Myocyte (in vitro differentiated cells): ENCODE results near the gene TNFRSF1A. TPM values are rescaled to one million over a fixed set of nuclear protein-coding genes. Genes with fewer than 3 reads are reported as not detected.

Experiments used
- DNase-seq: peaks from one replicate; pipeline ENCODE4 v3.0.0-alpha.2; 2012; ENCODE audit warnings: low read depth
- total RNA-seq: library from RNA; depleted of rRNA; stranded (reverse); fragments of >200 nt; gene quantifications from 2 replicates; pipeline ENCODE4 v1.2.3, GENCODE V29; 2014

The TNFRSF1A gene
- total RNA-seq, 1 donor from 2014 or later = 150 TPM

- no peak for DNase-seq
These were observed 16.7 kb downstream of the TNFRSF1A start for GRCh38 chr12:6324936-6325750.

GRCh38 chr12:6323995-6324711, 17.7 kb downstream of the TNFRSF1A start:
- DNase-seq = no peak

GRCh38 chr12:6323340-6323994, 18.4 kb downstream of the TNFRSF1A start:
- DNase-seq = peak; percentile 95

GRCh38 chr12:6322969-6323339, 18.9 kb downstream of the TNFRSF1A start:
- DNase-seq = no peak

GRCh38 chr12:6322352-6322751, 19.5 kb downstream of the TNFRSF1A start:
- no peak for DNase-seq

GRCh38 chr12:6321905-6322304, 20.0 kb downstream of the TNFRSF1A start:
- DNase-seq = no peak

- DNase-seq = no peak
These were observed 22.4 kb downstream of the TNFRSF1A start for GRCh38 chr12:6319446-6319845.

- DNase-seq = no peak
These were observed 23.4 kb downstream of the TNFRSF1A start for GRCh38 chr12:6318440-6318879.

- DNase-seq = no peak
These were observed 24.0 kb downstream of the TNFRSF1A start for GRCh38 chr12:6317693-6318439.

- DNase-seq = no peak
These were observed 24.8 kb downstream of the TNFRSF1A start for GRCh38 chr12:6316921-6317692.

GRCh38 chr12:6315704-6316597, 25.9 kb downstream of the TNFRSF1A start:
- DNase-seq = no peak

- no peak for DNase-seq
These were observed 26.7 kb downstream of the TNFRSF1A start for GRCh38 chr12:6315184-6315583.

- DNase-seq = no peak
These were observed 27.1 kb downstream of the TNFRSF1A start for GRCh38 chr12:6314776-6315175.

- DNase-seq = no peak
These were observed 28.4 kb downstream of the TNFRSF1A start for GRCh38 chr12:6313326-6313940.

- peak; percentile 87 for DNase-seq
These were observed 29.1 kb downstream of the TNFRSF1A start for GRCh38 chr12:6312529-6313325.

GRCh38 chr12:6311822-6312528, 29.9 kb downstream of the TNFRSF1A start:
- no peak for DNase-seq

GRCh38 chr12:6310771-6311610, 30.9 kb downstream of the TNFRSF1A start:
- DNase-seq = no peak
